Smooth muscle cell (in vitro differentiated cells): Measurements from ENCODE around the gene ZER1. TPM values are rescaled to one million over a fixed set of nuclear protein-coding genes. Genes with fewer than 3 reads are reported as not detected.

ENCODE experiments used
- DNase-seq: peaks from one replicate; lab custom pipeline; 2025; ENCODE audit not compliant: unreplicated experiment; lab: John Stamatoyannopoulos, UW
- H2AFZ ChIP-seq: fragments of 200-600 bp; sonication (generic); 2 replicates; pipeline ENCODE4 v1.6.0; 2016; ENCODE audit warnings: antibody characterized with exemption, low read depth, mild to moderate bottlenecking
- H3F3A ChIP-seq: fragments of 200-600 bp; sonication (generic); 2 replicates; pipeline ENCODE4 v1.6.0; 2017; ENCODE audit warnings: antibody characterized with exemption, low read depth
- H3K27ac ChIP-seq: fragments of 200-600 bp; sonication (generic); 2 replicates; pipeline ENCODE4 v1.5.1; 2016; ENCODE audit warnings: low read depth, mild to moderate bottlenecking
- H3K27me3 ChIP-seq: fragments of 200-600 bp; sonication (generic); 2 replicates; pipeline ENCODE4 v1.6.1; 2016; ENCODE audit warnings: low read depth, mild to moderate bottlenecking
- H3K36me3 ChIP-seq: fragments of 200-600 bp; sonication (generic); 2 replicates; pipeline ENCODE4 v1.5.1; 2016; ENCODE audit warnings: low read depth
- H3K4me1 ChIP-seq: fragments of 200-600 bp; sonication (generic); 2 replicates; pipeline ENCODE4 v1.5.1; 2016; ENCODE audit warnings: low read depth
- H3K4me2 ChIP-seq: fragments of 200-600 bp; sonication (generic); 2 replicates; pipeline ENCODE4 v1.6.0; 2016; ENCODE audit warnings: mild to moderate bottlenecking
- H3K4me3 ChIP-seq: fragments of 200-600 bp; sonication (generic); 2 replicates; pipeline ENCODE4 v1.5.1; 2016; ENCODE audit warnings: mild to moderate bottlenecking
- H3K79me2 ChIP-seq: fragments of 200-600 bp; sonication (generic); 2 replicates; pipeline ENCODE4 v1.6.0; 2016; ENCODE audit warnings: low read depth, mild to moderate bottlenecking
- H3K9ac ChIP-seq: fragments of 200-600 bp; sonication (generic); 2 replicates; pipeline ENCODE4 v1.6.0; 2016; ENCODE audit warnings: low read depth
- H3K9me3 ChIP-seq: fragments of 200-600 bp; sonication (generic); replicated peaks from 2 replicates; pipeline ENCODE4 v1.5.1; 2016; ENCODE audit warnings: low read depth
- H4K20me1 ChIP-seq: fragments of 200-600 bp; sonication (generic); 2 replicates; pipeline ENCODE4 v1.6.0; 2016; ENCODE audit warnings: low read depth
- CTCF ChIP-seq: fragments of 200-600 bp; sonication (generic); IDR thresholded peaks from 2 replicates; pipeline ENCODE4 v1.5.1; 2017; ENCODE audit warnings: borderline replicate concordance, mild to moderate bottlenecking, antibody characterized with exemption; ENCODE audit not compliant: insufficient read depth, poor library complexity, severe bottlenecking
- WGBS: methylation state at CpG from one replicate; pipeline ENCODE4 v1.1.7; 2016; ENCODE audit warnings: low lambda C conversion rate; 5-methylcytosine and 5-hydroxymethylcytosine counted together
- polyA plus RNA-seq: library from polyadenylated mRNA; unstranded; fragments of >200 nt; fragmentation: Nextera tagmentation; extraction: Ambion mirVana; gene quantifications from 2 replicates; pipeline ENCODE4 v1.2.1, GENCODE V29; 2016
- total RNA-seq: library from RNA; depleted of rRNA; stranded (reverse); fragments of >200 nt; gene quantifications from 2 replicates; pipeline ENCODE4 v1.2.3, GENCODE V29; 2014

The ZER1 gene
- total and polyA plus RNA-seq, 2 experiments from 2014 or later, result 30.6 to 38.4 TPM

- H3K4me1 ChIP-seq, result no peaks in the 10 kb centered on the region
- H3K4me3 ChIP-seq, result no peak overlapping the region
- no peaks in the 10 kb centered on the region for H3K79me2 ChIP-seq
- H3K9me3 ChIP-seq, result no peaks in the 10 kb centered on the region
- no peaks in the 10 kb centered on the region for H3K27me3 ChIP-seq
- H2AFZ ChIP-seq, result no peak overlapping the region
- no peaks in the 10 kb centered on the region for H3K36me3 ChIP-seq
- no peaks in the 10 kb centered on the region for H4K20me1 ChIP-seq
- TF ChIP-seq CTCF, result no peak
- H3K9ac ChIP-seq, result no peak overlapping the region
- no peak overlapping the region for H3K27ac ChIP-seq
- H3K4me2 ChIP-seq, result no peak overlapping the region
- DNase-seq, result no peak
- whole genome bisulfite sequencing, result 95% methylated on average over 26 of the region's 26 CpGs
- no peaks in the 10 kb centered on the region for H3F3A ChIP-seq
These were observed 59.0 kb downstream of the ZER1 start for GRCh38 chr9:128712451-128713410.

GRCh38 chr9:128707446-128707845 lies 64.3 kb downstream of the ZER1 start:
- H3K4me1 ChIP-seq, result no peaks in the 10 kb centered on the region
- DNase-seq, result no peak
- H3F3A ChIP-seq, result no peaks in the 10 kb centered on the region

GRCh38 chr9:128706671-128707381 lies 64.9 kb downstream of the ZER1 start:
- DNase-seq, result no peak
- no peaks in the 10 kb centered on the region for H3K4me1 ChIP-seq
- H3F3A ChIP-seq, result no peaks in the 10 kb centered on the region
- no peak for TF ChIP-seq CTCF
- H3K9ac ChIP-seq, result no peak overlapping the region
- no peaks in the 10 kb centered on the region for H4K20me1 ChIP-seq
- no peaks in the 10 kb centered on the region for H3K79me2 ChIP-seq
- WGBS, result 96% methylated on average over 23 of the region's 23 CpGs
- no peak overlapping the region for H2AFZ ChIP-seq
- no peak overlapping the region for H3K4me2 ChIP-seq
- no peaks in the 10 kb centered on the region for H3K9me3 ChIP-seq
- H3K4me3 ChIP-seq, result no peak overlapping the region
- H3K27me3 ChIP-seq, result no peaks in the 10 kb centered on the region
- no peak overlapping the region for H3K27ac ChIP-seq
- H3K36me3 ChIP-seq, result no peaks in the 10 kb centered on the region

More at GRCh38 chr9:128707446-128707845, 64.3 kb downstream of the ZER1 start:
- 98% methylated on average over 8 of the region's 8 CpGs for WGBS
- no peak overlapping the region for H3K9ac ChIP-seq
- no peaks in the 10 kb centered on the region for H3K36me3 ChIP-seq
- no peaks in the 10 kb centered on the region for H3K79me2 ChIP-seq
- H3K27ac ChIP-seq, result no peak overlapping the region
- H3K4me2 ChIP-seq, result no peak overlapping the region
- no peak overlapping the region for H2AFZ ChIP-seq
- no peaks in the 10 kb centered on the region for H3K9me3 ChIP-seq
- no peaks in the 10 kb centered on the region for H3K27me3 ChIP-seq
- H4K20me1 ChIP-seq, result no peaks in the 10 kb centered on the region
- TF ChIP-seq CTCF, result no peak
- no peak overlapping the region for H3K4me3 ChIP-seq
